Mesothelial cell of epicardium (in vitro differentiated cells): ENCODE results near the gene PPP2R3A. TPM values are rescaled to one million over a fixed set of nuclear protein-coding genes. Genes with fewer than 3 reads are reported as not detected.
"Not testable (repeated sequence)": the region's sequence is repeated elsewhere in the genome, so short reads cannot be mapped to it uniquely, and the experiment has no call there.

Experiments used
- DNase-seq, 2 experiments: peaks; one replicate each; pipeline ENCODE4 v3.0.0; 2021; ENCODE audit warnings: low spot score in 2 of 2; ENCODE audit not compliant: unreplicated experiment in 2 of 2
- H3K27ac Mint-ChIP-seq: 2 replicates; pipeline ENCODE4 v1.8.0; 2021; ENCODE audit warnings: mixed read lengths
- H3K27me3 Mint-ChIP-seq: 2 replicates; pipeline ENCODE4 v1.8.0; 2021; ENCODE audit warnings: low read depth, mixed read lengths
- H3K36me3 Mint-ChIP-seq: 2 replicates; pipeline ENCODE4 v1.8.0; 2021; ENCODE audit warnings: mixed read lengths
- H3K4me1 Mint-ChIP-seq: 2 replicates; pipeline ENCODE4 v1.8.0; 2021; ENCODE audit warnings: mixed read lengths
- H3K4me3 Mint-ChIP-seq: 2 replicates; pipeline ENCODE4 v1.8.0; 2021; ENCODE audit warnings: mild to moderate bottlenecking, moderate library complexity, mixed read lengths
- H3K9me3 Mint-ChIP-seq: 2 replicates; pipeline ENCODE4 v1.8.0; 2021; ENCODE audit warnings: mixed read lengths
- total RNA-seq: library from RNA; stranded (reverse); gene quantifications from 3 replicates; pipeline ENCODE4 v1.2.1, GENCODE V29; 2021
- TF ChIP-seq, protein P1 (sequence below): fragments of 200-600 bp; sonication (generic); IDR thresholded peaks from one replicate; pipeline ENCODE4 v1.5.0; 2021; ENCODE audit warnings: antibody characterized with exemption; ENCODE audit not compliant: unreplicated experiment

Gene PPP2R3A
- total RNA-seq, 1 donor from 2014 or later: 18.7 TPM

DNA sequence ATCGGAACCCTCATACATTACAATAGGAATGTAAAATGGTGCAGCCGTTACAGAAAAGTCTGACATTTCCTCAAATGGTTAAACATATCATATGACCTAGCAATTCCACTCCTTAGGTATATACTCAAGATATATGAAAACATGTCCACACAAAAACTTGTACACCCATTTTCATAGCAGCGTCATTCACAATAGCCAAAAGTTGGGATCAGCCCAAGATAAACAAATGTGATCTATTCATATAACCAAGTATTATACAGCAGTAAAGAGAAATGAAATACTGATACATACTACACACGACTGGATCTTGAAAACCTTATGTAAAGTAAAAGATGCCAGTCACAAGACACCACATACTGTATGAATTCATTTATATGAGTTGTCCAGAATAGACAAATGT lies 128.2 kb downstream of the PPP2R3A start:
- Mint-ChIP-seq H3K36me3 (peaks cover 52% of the 10 kb centered on the region), H3K9me3 (peaks cover 17% of the 10 kb centered on the region), H3K4me3 (no peak overlapping the region), H3K27me3 (no peaks in the 10 kb centered on the region), H3K27ac (no peak overlapping the region), H3K4me1 (no peaks in the 10 kb centered on the region)
- no peak for DNase-seq
- TF ChIP-seq, protein P1, sequence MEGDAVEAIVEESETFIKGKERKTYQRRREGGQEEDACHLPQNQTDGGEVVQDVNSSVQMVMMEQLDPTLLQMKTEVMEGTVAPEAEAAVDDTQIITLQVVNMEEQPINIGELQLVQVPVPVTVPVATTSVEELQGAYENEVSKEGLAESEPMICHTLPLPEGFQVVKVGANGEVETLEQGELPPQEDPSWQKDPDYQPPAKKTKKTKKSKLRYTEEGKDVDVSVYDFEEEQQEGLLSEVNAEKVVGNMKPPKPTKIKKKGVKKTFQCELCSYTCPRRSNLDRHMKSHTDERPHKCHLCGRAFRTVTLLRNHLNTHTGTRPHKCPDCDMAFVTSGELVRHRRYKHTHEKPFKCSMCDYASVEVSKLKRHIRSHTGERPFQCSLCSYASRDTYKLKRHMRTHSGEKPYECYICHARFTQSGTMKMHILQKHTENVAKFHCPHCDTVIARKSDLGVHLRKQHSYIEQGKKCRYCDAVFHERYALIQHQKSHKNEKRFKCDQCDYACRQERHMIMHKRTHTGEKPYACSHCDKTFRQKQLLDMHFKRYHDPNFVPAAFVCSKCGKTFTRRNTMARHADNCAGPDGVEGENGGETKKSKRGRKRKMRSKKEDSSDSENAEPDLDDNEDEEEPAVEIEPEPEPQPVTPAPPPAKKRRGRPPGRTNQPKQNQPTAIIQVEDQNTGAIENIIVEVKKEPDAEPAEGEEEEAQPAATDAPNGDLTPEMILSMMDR: no peak

DNA sequence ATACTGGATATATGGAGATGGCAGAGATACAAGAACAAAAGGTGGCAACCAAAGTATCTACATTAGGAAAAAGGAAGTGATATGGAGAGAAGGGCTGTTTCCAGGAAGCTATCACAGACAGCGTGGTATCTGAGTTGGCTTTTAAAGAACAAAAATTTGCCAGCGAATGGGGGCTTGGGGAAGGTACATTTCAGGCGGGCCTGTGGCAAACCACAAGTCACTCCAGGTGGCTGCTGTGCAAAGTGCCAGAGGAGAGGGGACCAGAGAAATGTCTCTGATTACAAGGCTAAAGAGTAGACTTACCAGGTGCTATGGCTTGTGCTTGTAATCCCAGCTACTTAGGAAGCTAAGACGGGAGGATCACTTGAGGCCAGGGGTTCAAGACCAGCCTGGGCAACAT lies 139.5 kb downstream of the PPP2R3A start:
- TF ChIP-seq, protein P1: no peak
- Mint-ChIP-seq H3K27me3 (no peaks in the 10 kb centered on the region), H3K9me3 (no peaks in the 10 kb centered on the region), H3K4me3 (no peak overlapping the region), H3K36me3 (peaks cover 36% of the 10 kb centered on the region), H3K4me1 (no peaks in the 10 kb centered on the region), H3K27ac (no peak overlapping the region)
- DNase-seq: no peak

DNA sequence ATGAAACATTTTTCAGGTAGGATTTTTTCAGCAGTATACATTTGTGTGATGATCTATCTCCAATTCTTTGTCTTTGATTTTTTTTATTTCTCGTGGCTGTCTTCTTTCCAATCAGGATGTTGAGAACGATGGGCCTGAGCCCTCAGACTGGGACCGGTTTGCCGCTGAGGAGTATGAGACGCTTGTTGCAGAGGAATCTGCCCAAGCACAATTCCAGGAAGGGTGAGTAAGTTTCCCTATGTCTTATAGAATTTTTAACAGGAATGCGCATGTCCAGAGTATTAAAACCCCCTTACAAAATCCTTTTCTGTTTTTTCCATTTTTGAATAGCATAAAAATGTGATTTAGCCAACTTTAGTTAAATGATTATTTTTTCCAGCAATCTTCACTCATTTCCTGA lies 140.6 kb downstream of the PPP2R3A start:
- H3K27me3 Mint-ChIP-seq: no peaks in the 10 kb centered on the region
- peaks cover 30% of the 10 kb centered on the region for H3K36me3 Mint-ChIP-seq
- H3K4me3 Mint-ChIP-seq: no peak overlapping the region
- TF ChIP-seq, protein P1: no peak
- no peak for DNase-seq
- H3K27ac Mint-ChIP-seq: no peak overlapping the region
- H3K9me3 Mint-ChIP-seq: no peaks in the 10 kb centered on the region
- H3K4me1 Mint-ChIP-seq: no peaks in the 10 kb centered on the region

DNA sequence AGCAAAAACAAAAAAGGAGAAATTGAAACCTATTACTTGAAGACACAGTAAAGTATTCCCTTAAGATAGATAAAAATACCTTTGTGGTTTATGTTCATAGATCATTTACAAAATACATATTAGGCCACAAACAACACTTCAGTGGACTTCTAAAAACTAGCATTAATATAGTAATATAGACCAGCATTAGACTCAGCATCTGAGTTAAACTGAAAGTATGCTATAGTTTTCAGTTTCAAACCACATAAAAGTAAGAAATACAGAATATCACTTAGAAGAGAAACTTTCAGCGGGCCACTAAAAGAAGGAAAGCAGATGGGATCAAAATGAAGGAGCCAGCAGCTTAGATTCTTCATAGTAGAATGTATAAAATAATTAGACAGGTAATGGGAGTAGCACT lies 144.0 kb downstream of the PPP2R3A start:
- H3K4me3 Mint-ChIP-seq: no peak overlapping the region

DNA sequence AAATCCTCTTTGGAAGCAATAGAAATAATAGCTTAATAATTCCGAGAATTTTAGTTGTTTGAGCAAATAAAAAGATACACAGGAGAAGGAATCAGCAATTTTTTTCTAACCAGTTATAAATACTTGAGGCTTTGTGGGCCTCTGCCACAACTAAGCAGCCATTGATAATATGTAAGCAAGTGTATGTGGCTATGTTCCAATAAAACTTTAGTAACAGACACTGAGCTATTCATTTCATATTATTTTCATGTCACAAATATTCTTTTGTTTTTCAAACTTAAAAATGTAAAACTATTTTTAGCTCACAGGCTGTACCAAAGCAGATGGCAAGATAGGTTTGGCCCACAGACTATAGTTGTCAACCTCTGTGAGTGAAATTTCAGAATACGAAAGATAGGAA lies 145.0 kb downstream of the PPP2R3A start:
- Mint-ChIP-seq H3K27me3 (no peaks in the 10 kb centered on the region), H3K27ac (no peak overlapping the region), H3K36me3 (peaks cover 53% of the 10 kb centered on the region), H3K9me3 (peaks cover 20% of the 10 kb centered on the region), H3K4me3 (no peak overlapping the region), H3K4me1 (no peaks in the 10 kb centered on the region)
- TF ChIP-seq, protein P1: no peak
- DNase-seq: no peak

More for the DNA sequence above, 144.0 kb downstream of the PPP2R3A start:
- H3K4me1 Mint-ChIP-seq: no peaks in the 10 kb centered on the region
- no peaks in the 10 kb centered on the region for H3K27me3 Mint-ChIP-seq
- H3K27ac Mint-ChIP-seq: no peak overlapping the region
- H3K36me3 Mint-ChIP-seq: peaks cover 48% of the 10 kb centered on the region
- no peak for DNase-seq
- TF ChIP-seq, protein P1: no peak
- peaks cover 17% of the 10 kb centered on the region for H3K9me3 Mint-ChIP-seq

DNA sequence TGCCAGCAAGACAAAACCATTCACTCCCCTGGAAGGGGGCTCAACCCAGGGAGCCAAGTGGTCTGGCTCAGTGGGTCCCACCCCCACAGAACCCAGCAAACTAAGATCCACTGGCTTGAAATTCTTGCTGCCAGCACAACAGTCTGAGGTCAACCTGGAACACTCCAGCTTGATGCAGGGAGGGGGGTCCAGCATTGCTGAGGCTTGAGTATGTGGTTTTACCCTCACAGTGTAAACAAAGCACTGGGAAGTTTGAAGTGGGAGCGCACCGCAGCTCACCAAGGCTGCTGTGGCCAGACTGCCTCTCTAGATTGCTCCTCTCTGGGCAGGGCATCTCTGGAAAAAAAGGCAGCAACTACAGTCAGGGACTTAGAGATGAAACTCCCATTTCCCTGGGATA lies 148.9 kb downstream of the PPP2R3A start:
- no peak for DNase-seq
- Mint-ChIP-seq H3K27ac (no peak overlapping the region), H3K27me3 (no peaks in the 10 kb centered on the region), H3K4me1 (no peaks in the 10 kb centered on the region), H3K36me3 (peaks cover 71% of the 10 kb centered on the region), H3K4me3 (no peak overlapping the region), H3K9me3 (peaks cover 53% of the 10 kb centered on the region)
- TF ChIP-seq, protein P1: no peak

DNA sequence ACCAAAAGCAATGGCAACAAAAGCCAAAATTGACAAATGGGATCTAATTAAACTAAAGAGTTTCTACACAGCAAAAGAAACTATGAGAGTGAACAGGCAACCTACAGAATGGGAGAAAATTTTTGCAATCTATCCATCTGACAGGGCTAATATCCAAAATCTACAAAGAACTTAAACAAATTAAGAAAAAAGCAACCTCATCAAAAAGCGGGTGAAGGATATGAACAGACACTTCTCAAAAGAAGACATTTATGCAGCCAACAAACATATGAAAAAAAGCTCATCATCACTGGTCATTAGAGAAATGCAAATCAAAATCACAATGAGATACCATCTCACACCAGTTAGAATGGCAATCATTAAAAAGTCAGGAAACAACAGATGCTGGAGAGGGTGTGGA lies 153.8 kb downstream of the PPP2R3A start:
- H3K27ac Mint-ChIP-seq, DNase-seq, H3K27me3 Mint-ChIP-seq, H3K4me3 Mint-ChIP-seq, H3K4me1 Mint-ChIP-seq: not testable (repeated sequence)
- peaks cover 48% of the 10 kb centered on the region for H3K36me3 Mint-ChIP-seq
- peaks cover 37% of the 10 kb centered on the region for H3K9me3 Mint-ChIP-seq

DNA sequence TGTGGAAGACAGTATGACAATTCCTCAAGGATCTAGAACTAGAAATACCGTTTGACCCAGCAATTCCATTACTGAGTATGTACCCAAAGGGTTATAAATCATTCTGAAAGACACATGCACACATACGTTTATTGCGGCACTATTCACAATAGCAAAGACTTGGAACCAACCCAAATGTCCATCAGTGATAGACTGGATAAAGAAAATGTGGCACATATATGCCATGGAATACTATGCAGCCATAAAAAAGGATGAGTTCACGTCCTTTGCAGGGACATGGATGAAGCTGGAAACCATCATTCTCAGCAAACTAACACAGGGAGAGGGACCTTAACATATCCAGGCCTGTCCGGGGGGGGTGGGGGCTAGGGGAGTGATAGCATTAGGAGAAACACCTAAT lies 154.3 kb downstream of the PPP2R3A start:
- Mint-ChIP-seq H3K36me3 (peaks cover 49% of the 10 kb centered on the region), H3K9me3 (peaks cover 41% of the 10 kb centered on the region)
- not testable (repeated sequence) for H3K4me3 Mint-ChIP-seq, H3K4me1 Mint-ChIP-seq, DNase-seq, H3K27me3 Mint-ChIP-seq, H3K27ac Mint-ChIP-seq
